ENCODE data around the gene SLC26A3.
"Not testable (repeated sequence)": the region's sequence is repeated elsewhere in the genome, so short reads cannot be mapped to it uniquely, and the experiment has no call there.

SLC26A3 gene

DNA sequence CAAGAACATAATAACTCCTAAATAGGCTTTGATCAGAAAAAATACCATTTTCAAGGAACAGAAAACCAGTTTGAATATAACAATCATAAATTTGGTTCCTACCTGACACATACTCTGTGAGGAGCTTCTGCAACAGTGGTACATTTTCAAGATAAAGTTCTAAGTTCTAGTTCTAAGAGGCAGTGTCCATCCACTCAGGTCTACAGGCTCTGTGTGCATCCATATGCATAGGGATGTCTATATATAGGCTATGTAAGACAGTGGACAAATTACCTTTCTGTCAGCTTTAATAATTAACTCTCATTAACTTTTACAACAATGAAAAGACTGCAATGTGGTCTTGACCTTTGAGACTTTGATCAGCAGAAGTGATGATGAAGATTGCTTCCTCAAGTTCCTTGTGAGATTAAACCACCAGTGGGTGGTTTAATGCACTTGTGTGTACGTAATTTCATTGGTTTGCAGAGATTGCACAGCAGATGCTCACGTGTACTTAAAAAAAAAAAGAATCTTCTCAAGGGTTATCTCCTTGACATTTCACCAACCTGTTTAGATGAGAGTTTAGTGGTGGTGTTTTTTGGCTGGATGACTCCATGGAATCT lies at the start of gene SLC26A3:
SLC26A3 (minus strand) TSS at position 215 of the 602 bp plus-strand sequence. CDS start 8,714 bp downstream, outside the sequence.
- DNase-seq (ENCODE audit: low read depth) = no peak

DNA sequence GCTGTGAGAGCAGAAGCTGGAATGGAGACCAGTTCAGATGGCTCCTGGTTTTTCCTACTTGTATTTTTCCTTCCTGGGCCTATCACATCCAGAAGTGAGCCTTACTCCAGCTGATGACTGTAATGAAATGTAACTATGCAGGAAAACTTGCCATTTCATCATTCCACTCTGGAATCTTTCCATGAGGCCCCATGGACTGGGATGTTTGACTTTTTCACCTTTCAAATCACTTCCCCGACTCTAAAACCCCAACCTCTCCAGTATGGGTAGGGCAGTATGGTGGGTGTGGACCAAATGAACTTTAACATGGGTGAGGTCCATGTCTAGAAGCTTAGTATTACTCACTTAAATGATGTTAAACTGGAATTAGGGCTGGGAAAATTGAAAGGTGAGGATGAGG lies 47.6 kb upstream of the SLC26A3 start:
- DNase-seq (ENCODE audit: low read depth) = no peak

DNA sequence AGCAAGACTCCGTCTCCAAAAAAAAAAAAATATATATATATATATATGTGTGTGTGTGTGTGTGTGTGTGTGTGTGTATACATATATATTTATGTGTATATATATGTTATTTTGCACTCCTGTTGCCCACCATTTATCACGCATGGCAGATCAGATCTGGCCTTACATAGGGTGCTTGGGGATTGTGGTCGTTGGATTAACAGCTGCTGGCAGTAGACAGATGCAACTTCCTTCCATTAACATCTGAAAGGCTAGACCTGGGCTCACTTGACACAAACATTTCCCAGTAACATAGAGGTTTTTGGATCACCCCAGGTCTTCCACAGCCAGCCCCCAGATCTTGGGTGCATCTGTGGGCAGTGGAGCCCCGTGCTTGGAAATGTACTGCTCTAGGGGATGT lies 47.2 kb upstream of the SLC26A3 start:
- DNase-seq (ENCODE audit: low read depth) = no peak

DNA sequence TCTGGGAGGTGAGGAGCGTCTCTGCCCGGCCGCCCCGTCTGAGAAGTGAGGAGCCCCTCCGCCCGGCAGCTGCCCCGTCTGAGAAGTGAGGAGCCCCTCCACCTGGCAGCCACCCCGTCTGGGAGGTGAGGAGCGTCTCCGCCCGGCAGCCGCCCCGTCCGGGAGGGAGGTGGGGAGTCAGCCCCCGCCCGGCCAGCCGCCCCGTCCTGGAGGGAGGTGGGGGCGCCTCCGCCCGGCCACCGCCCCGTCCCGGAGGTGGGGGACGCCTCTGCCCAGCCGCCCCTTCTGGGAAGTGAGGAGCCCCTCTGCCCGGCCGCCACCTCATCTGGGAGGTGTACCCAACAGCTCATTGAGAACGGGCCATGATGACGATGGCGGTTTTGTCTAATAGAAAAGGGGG lies 45.2 kb upstream of the SLC26A3 start:
- DNase-seq (ENCODE audit: low read depth) = not testable (repeated sequence)

DNA sequence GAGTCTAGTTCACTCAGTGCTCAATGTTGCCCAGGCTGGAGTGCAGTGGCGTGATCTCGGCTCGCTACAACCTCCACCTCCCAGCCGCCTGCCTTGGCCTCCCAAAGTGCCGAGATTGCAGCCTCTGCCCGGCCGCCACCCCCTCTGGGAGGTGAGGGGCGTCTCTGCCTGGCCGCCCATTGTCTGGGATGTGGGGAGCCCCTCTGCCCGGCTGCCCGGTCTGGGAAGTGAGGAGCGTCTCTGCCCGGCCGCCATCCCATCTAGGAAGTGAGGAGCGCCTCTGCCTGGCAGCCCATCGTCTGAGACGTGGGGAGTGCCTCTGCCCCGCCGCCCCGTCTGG lies 44.8 kb upstream of the SLC26A3 start:
- DNase-seq (ENCODE audit: low read depth) = not testable (repeated sequence)

DNA sequence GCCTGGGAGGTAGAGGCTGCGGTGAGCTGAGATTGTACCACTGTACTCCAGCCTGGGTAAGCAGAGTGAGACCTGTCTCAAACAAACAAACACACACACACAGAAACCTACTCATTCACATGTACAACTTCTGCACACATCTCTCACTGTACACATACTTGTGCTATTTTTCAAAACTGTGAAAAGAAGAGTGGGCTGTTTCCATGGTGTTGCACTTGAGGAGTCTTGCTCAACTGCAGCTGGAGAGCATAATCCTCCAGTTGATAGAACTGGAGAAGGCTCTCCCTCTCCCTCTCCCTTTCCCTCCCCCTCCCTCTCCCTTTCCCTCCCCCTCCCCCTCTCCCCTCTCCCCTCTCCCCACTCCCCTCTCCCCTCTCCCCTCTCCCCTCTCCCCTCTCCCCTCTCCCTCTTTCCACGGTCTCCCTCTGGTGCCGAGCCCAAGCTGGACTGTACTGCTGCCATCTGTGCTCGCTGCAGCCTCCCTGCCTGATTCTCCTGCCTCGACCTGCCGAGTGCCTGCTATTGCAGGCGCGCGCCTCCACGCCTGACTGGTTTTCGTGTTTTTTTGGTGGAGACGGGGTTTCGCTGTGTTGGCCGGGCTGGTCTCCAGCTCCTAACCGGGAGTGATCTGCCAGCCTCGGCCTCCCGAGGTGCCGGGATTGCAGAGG lies 44.3 kb upstream of the SLC26A3 start:
- DNase-seq (ENCODE audit: low read depth) = no peak

DNA sequence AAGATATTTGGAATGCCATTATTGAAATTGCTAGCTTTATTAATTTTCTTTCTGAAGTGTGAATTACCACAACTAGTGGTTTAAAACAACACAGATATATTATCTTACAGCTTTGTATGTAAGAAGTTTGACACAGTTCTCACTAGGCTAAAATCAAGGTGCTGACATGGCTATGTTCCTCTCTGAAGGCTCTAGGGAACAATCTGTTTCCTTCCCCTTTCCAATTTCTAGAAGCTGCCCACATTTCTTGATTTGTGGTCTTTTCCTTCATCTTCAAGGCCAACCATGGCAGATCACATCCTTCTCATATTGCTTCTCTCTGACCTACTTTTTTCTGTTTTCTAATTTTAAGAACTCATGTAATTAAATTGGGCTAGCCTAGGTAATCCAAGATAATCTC lies 43.3 kb upstream of the SLC26A3 start:
- DNase-seq (ENCODE audit: low read depth) = no peak

DNA sequence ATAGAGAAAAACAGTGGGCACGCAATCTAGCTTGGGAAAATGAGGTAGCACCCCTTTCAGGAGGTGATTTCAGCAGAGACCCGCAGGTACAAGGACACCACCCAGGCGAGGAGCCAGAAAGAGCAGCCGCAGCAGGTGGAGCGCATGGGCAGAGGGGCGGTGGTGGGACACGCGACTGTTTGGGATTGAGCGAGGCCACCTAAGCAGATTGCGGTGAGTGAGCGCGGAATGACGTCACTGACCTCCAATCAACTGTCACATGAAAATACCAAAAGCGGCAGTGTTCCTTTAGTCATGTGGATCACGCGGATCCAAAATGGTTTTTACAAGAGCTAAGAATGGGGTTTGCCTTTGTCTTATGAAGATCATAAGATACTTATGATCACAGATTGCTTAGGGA lies 40.2 kb upstream of the SLC26A3 start:
- DNase-seq (ENCODE audit: low read depth) = no peak

DNA sequence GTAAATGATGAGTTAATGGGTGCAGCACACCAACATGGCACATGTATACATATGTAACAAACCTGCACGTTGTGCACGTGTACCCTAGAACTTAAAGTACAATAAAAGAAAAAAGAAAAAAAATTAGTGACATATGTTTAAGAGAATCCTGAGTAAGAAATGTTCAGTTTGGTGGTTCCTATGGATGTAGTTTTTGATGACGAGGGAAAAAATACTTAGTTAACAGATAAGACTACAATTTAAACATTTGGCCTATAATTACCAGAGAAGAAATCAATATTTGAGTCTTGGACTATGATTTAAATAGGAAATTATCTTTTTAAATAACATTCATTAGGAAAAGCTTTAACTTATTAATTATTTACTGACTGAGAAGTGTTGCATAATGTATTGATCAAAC lies 39.2 kb upstream of the SLC26A3 start:
- DNase-seq (ENCODE audit: low read depth) = no peak

DNA sequence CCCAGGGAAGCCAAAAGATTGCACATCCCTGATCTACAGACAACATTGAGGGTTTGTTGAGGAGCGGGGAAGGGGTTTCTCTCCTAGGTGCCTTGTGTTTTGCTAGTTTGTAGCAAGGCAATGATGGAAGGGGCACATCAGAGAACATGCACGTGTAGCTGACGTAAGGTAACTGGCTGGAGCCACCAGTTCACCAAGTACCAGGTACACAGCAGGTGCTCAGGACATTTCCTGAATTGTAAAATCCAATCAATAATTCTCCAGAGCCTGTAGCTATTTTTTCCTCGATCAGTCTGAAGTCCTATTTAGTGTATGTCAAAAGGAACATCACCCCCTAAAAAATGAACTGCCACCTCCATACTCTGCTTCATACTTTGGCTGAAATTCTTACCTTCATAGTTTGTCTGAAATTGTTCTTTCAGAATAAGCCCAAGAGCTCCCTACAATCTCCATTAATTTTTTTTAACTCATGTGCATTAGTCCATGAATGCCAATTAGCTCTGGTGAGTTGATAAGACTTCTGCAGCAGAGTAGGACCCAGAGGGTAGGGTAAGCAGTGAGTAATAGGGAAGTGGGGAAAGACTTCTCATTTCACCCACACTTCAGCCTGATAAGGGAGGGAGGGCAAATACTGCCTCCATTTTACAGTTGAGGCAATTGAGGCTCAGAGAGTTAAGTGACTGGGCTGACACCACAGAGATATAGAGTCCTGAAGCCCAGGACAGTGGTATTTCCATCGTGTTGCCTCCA lies 36.0 kb upstream of the SLC26A3 start:
- no peak for DNase-seq (ENCODE audit: low read depth)

DNA sequence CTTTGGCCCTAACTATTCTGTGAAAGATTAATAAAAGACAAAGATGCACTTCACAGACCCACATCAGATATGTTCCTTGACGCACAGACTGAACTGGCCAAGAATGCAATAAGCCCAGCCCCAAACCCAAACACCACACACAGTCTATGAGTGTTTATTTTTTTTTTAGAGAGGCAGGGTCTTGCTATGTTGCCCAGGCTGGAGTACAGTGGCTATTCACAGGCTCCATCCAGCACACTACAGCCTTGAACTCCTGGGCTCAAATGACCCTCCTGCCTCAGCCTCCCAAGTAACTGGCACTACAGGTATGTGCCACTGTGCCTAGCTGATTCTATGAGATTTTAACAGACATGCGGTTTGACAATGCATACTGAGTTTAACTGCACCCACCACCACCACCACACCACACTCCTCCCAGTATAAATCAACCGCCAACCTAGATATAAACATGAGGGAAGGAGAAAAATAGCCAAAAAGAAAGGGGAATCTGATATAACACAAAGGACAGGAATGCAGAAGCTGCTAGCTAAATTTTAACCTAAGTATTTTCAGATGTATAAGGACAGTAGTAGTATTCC lies 35.1 kb upstream of the SLC26A3 start:
- no peak for DNase-seq (ENCODE audit: low read depth)

DNA sequence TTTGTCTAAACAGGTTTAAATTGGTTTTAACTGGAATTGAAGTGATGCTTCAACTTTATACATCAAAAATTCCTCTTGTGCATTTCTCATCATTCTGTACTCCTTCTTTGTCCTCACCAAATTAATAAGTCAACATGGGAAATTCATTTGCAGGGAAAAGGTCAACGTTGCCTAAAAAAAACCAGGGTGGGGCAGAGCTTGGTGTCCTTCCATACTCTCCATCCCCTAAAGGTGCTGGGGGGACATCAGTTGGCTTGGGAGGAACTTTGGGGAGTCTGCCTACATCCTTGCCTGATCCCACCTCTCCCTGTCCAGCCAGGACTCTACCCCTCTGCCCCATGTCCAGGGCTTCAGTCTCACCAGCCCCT lies 34.1 kb upstream of the SLC26A3 start:
- DNase-seq (ENCODE audit: low read depth) = no peak

DNA sequence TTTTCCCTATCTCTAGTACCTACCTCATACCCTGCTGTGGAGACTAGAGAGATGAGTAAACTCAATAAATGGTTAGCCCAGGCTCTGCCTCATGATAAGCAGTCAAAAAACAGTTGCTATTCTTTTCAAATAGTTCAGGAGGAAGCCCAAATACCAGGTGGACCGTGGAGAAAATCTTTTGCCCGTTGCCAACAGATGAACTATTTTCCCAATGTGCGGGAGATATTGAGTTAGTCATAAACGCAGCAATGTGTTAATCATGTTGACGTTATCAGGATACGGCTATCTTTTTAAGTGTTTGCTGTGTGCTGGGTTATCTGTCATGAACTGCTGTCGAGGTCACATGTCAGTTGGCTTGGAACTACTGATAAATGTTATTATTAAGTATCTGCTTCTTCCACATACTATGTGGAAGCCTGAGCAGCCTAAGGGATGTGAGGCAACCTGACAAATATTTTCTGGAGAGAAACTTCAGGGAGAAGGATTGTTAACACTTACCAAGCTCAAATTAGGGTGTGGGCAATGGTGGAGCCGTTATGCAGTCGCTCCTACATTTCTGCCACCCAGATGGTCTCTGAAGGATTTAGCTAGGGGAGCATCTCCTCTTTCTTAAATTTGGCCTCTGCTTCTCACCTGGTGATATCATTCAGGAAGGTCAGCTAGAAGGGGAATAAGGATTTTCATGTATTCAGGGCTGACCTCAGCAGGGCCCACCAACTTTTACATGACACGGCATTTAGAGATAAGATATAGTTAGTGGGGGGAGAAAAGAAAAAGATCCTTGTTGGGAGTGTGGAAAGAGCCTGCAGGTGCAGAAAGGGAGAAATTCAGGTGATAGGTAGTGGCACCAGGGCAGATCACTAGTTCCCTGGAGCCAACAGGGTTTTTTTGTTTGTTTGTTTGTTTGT lies 33.5 kb upstream of the SLC26A3 start:
- DNase-seq (ENCODE audit: low read depth) = no peak

DNA sequence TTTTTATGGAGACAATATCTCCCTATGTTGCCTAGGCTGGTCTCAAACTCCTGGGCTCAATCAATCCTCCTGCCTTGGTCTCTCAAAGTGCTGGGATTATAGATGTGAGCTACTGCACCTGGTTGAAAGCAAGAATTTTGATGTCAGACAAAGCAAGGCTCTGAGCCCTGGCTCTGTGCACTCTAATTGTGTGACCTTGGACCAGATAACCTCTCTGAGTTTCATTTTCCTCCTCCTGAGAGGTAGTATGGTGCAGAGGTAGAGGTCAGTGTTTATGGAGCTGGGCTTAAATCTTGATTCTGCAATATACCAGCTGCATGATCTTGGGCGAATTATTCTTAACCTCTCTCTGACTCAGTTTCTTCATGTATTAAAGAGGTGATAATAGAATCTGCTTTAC lies 31.4 kb upstream of the SLC26A3 start:
- no peak for DNase-seq (ENCODE audit: low read depth)

DNA sequence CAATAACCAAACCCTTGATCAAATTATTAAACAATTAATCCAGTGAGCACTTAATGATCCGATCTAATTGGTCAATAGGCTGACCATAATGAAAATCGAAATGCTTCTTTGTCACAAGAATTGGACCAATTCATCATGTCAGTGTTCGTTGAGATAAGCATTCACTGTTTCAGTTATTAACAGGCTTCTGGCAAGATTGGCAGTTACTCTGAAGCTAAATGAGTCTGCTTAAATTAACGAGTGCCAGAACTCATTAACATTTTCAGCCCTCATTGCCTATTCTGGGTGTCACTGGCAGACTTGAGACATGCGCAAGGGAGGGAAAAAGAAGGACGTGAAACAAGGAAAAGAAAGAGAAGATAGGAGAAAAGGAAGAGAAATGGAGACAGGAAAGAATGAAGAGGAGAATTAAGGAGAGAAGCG lies 30.7 kb upstream of the SLC26A3 start:
- DNase-seq (ENCODE audit: low read depth) = no peak

DNA sequence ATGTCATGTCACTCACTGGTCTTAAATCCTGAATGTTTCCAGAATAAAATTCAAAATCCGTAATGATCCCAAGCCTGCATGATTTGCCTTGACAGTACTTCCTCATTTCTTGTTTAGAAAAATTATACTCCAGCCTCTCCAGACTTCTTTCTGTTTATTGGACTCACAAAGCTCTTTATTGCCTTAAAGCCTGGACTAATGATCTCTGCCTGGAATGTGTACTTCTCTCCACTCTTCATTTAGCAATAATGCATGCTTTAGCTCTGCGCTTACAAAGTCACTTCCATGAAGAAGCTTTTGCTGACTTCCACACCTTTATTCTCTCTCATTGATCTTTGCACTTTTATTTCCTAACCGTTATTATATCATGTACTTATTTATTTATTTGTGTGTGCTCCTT lies 27.4 kb upstream of the SLC26A3 start:
- no peak for DNase-seq (ENCODE audit: low read depth)

DNA sequence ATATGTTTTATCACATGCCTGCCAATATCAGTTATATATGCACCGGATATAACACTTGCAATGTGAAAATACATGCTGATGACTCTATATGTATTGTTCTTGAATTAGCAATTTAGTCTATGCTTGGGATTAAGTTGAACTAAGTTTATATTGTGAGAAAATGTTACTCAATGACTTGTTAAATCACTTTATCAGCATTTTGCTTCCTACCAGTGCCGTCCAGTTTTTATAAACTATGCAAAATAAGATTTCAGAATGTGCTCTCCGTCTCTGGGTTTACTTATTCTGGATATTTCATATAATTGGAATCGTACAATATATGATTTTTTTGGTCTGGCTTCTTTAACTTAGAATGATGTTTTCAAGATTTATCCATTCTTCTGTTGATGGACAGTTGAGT lies 25.5 kb upstream of the SLC26A3 start:
- DNase-seq (ENCODE audit: low read depth) = no peak

DNA sequence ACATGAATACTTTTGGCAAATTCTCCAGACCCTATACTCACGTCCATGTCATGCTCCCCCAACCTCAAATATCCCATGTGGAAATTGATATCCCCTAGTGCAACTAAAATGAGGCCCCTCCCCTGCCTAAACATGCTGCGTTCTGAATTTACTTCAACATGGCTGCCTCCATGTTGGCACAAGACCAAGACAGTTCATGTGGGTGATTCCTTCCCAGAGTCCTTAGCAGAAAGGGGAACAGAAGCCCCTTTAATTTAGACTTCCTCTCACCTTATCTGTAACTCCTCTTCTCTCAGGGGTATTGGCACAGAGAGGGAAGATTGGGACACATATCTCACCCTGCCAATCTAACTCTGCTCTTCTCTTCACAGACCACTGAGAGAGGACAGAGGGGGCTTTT lies 24.5 kb upstream of the SLC26A3 start:
- DNase-seq (ENCODE audit: low read depth) = no peak

DNA sequence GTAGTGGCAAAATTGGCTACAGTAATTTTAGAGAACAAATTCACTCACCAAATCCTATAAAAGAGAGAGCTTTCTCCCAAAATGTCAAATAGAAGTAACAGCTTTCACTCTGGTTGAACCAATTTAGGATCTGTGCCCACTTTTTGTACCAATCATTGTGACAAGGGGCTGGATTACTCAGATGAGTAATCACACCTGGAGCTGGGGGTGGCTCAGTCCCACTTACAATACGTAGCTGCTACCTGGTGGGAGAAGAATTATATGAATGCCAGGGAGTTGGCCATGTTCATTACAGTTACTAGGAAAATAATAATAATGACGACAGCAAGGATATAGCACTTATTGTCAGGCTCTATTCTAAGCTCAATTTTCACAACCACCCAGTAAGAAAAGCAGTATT lies 23.4 kb upstream of the SLC26A3 start:
- no peak for DNase-seq (ENCODE audit: low read depth)

DNA sequence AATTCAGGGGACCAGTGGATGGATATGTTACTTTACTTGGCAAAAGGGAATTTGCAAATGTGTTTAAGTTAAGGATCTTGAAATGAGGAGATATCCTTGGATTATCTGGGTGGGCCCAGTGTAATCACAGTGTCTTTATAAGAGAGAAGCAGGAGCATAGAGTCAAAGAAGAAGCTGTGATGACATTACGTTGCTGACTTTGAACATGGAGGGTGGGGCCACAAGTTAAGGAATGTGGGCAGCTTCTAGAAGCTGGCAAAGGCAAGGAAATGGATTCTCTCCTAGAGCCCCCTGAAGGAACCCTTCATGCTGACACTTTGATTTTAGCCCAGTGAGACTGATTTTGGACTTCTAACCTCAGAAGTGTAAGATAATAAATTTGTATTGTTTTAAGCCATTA lies 21.8 kb upstream of the SLC26A3 start:
- no peak for DNase-seq (ENCODE audit: low read depth)

DNA sequence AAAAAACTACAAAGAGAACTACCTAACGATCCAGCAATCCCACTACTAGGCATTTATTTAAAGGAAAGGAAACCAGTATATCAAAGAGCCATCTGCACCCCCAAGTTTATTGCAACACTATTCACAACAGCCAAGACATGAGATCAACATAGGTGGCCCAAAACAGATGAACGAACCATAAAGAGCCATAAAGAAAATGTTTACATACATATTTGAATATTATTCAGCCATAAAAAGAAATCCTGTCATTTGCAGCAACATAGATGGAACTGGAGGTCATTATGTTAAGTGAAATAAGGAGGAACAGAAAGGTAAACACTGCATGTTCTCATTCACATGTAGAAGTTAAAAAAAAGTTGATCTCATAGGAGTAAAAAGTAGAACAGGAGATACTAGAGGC lies 15.6 kb upstream of the SLC26A3 start:
- DNase-seq (ENCODE audit: low read depth) = no peak

DNA sequence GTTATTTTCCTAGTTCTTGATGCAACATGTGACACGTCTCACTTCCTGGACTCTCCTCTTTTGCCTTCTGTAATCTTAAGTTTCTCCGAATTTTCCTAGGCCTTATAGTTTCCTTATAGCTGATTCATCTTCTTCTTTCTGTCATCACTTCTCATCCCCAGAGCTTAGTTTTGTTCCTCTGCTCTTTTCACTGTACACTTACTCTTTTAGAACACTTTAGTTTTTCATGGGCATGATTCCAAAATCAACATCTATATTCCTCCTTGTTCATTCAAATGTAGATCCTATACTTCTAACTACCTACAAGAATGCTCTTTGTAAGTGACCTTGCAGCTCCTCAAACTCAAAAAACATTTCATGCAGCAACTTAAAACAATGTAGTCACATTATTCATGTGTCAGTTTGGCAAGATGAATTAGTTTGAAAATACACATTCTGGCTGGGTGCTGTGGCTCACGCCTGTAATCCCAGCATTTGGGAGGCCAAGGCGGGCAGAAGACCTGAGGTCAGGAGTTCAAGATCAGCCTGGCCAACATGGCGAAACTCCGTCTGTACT lies 13.1 kb upstream of the SLC26A3 start:
- no peak for DNase-seq (ENCODE audit: low read depth)
